Endothelial cell of umbilical vein (primary cell): ENCODE results near the gene NAPB. TPM values are rescaled to one million over a fixed set of nuclear protein-coding genes. Genes with fewer than 3 reads are reported as not detected.
A peak's percentile ranks its signal among the peaks of the same experiment; 100 is the strongest.

Experiments used
- BruUV-seq: library from RNA; stranded (reverse); fragments of 400-500 nt; replicated peaks from 2 replicates; lab custom pipeline; 2021; lab: Mats Ljungman, UMichigan
- CTCF ChIA-PET: fragments of 300-600, 350-600 bp; sonication (Branson Sonifier 250); formaldehyde crosslinking; loops from one replicate; lab custom pipeline; 2021; ENCODE audit warnings: antibody characterized with exemption, inconsistent platforms; lab: Charles Lee
- POLR2A ChIA-PET: fragments of 300-600, 350-600 bp; sonication (Branson Sonifier 250); formaldehyde crosslinking; loops from one replicate; lab custom pipeline; 2021; ENCODE audit warnings: antibody characterized with exemption, inconsistent platforms; lab: Charles Lee
- DNase-seq: peaks from one replicate; pipeline ENCODE4 v3.0.0-alpha.2; 2011; ENCODE audit warnings: low read depth, low spot score
- FAIRE-seq: peaks from 2 replicates; lab custom pipeline; 2011; peaks lifted over from hg19 to GRCh38; lab: Jason Lieb, UNC
- H2AFZ ChIP-seq: 2 replicates; pipeline ENCODE4 v1.6.0; 2012; ENCODE audit warnings: low read depth, low read length, control low read depth, inconsistent platforms
- H3K27ac ChIP-seq: 2 replicates; pipeline ENCODE4 v1.5.1; 2011; ENCODE audit warnings: low read depth, mild to moderate bottlenecking, control low read depth, low read length, moderate library complexity; ENCODE audit not compliant: insufficient read depth
- H3K27me3 ChIP-seq, 2 experiments: 2 replicates each; pipeline versions ENCODE4 v1.6.0 to v1.6.1; 2011; ENCODE audit warnings: low read length in 2 of 2, mixed read lengths in 1 of 2; ENCODE audit not compliant: control insufficient read depth in 2 of 2, insufficient read depth in 2 of 2
- H3K36me3 ChIP-seq, 2 experiments: 2 replicates in 1 of 2; 3 replicates in 1 of 2; pipeline ENCODE4 v1.5.1; 2011; ENCODE audit warnings: low read length in 2 of 2, mild to moderate bottlenecking in 1 of 2, moderate library complexity in 1 of 2; ENCODE audit not compliant: control insufficient read depth in 2 of 2, insufficient read depth in 2 of 2; ENCODE audit errors: extremely low read depth in 1 of 2
- H3K4me1 ChIP-seq: 3 replicates; pipeline ENCODE4 v1.5.1; 2011; ENCODE audit warnings: mild to moderate bottlenecking, low read length; ENCODE audit not compliant: control insufficient read depth, insufficient read depth; ENCODE audit errors: extremely low read depth
- H3K4me2 ChIP-seq: 2 replicates; pipeline ENCODE4 v1.6.1; 2011; ENCODE audit warnings: low read length, control low read depth, mixed read lengths; ENCODE audit not compliant: insufficient read depth
- H3K4me3 ChIP-seq, 3 experiments: fragments of 200-600 bp in 1 of 3; sonication (generic), shearing (Covaris generic) in 1 of 3; replicated peaks in 1 of 3; 2 replicates each; pipeline ENCODE4 v1.5.1; 2011 to 2016; ENCODE audit warnings: control low read depth in 3 of 3, low read length in 3 of 3, mild to moderate bottlenecking in 2 of 3, inconsistent platforms in 1 of 3, low read depth in 1 of 3, moderate library complexity in 1 of 3; ENCODE audit not compliant: insufficient read depth in 1 of 3
- H3K79me2 ChIP-seq: 2 replicates; pipeline ENCODE4 v1.6.0; 2012; ENCODE audit warnings: low read length, inconsistent platforms; ENCODE audit not compliant: control insufficient read depth, insufficient read depth
- H3K9ac ChIP-seq: replicated peaks from 2 replicates; pipeline ENCODE3; 2011; ENCODE audit warnings: low read length, control low read depth; ENCODE audit not compliant: insufficient read depth; ENCODE audit errors: extremely low read depth
- H3K9me1 ChIP-seq: replicated peaks from 3 replicates; pipeline ENCODE4 v1.6.0; 2011; ENCODE audit warnings: mild to moderate bottlenecking, low read length; ENCODE audit not compliant: control insufficient read depth, insufficient read depth; ENCODE audit errors: extremely low read depth
- H3K9me3 ChIP-seq: replicated peaks from 2 replicates; pipeline ENCODE4 v1.5.1; 2012; ENCODE audit warnings: low read length, inconsistent platforms; ENCODE audit not compliant: control insufficient read depth, insufficient read depth
- H4K20me1 ChIP-seq: replicated peaks from 2 replicates; pipeline ENCODE3; 2011; ENCODE audit warnings: mild to moderate bottlenecking, low read length; ENCODE audit not compliant: control insufficient read depth, insufficient read depth; ENCODE audit errors: extremely low read depth
- EZH2 ChIP-seq: IDR thresholded peaks from 2 replicates; pipeline ENCODE4 v1.6.1; 2012; ENCODE audit warnings: borderline replicate concordance, low read depth, mild to moderate bottlenecking, moderate library complexity, low read length, inconsistent platforms; ENCODE audit not compliant: severe bottlenecking
- FOS ChIP-seq: IDR thresholded peaks from 2 replicates; pipeline ENCODE4 v1.6.1; 2011; ENCODE audit warnings: mild to moderate bottlenecking, low read length, moderate library complexity, borderline replicate concordance; ENCODE audit not compliant: insufficient read depth
- GATA2 ChIP-seq: IDR thresholded peaks from 2 replicates; pipeline ENCODE4 v1.7.0; 2011; ENCODE audit warnings: low read depth, mild to moderate bottlenecking, moderate library complexity, mixed read lengths, low read length; ENCODE audit not compliant: insufficient read length, insufficient read depth
- JUN ChIP-seq: IDR thresholded peaks from 2 replicates; pipeline ENCODE4 v1.6.1; 2011; ENCODE audit warnings: borderline replicate concordance, low read depth; ENCODE audit not compliant: insufficient read length, insufficient read depth
- MYC ChIP-seq: IDR thresholded peaks from one replicate; pipeline ENCODE4 v1.6.1; 2011; ENCODE audit warnings: mild to moderate bottlenecking, low read depth, low read length
- POLR2A ChIP-seq: IDR thresholded peaks from 2 replicates; pipeline ENCODE4 v1.6.1; 2012; ENCODE audit warnings: low read depth, mild to moderate bottlenecking, control low read depth, low read length
- POLR2AphosphoS5 ChIP-seq: IDR thresholded peaks from 2 replicates; pipeline ENCODE4 v1.6.1; 2012; ENCODE audit warnings: low read depth, mild to moderate bottlenecking, control low read depth, low read length, moderate library complexity; ENCODE audit not compliant: insufficient read depth
- dilution Hi-C: fragments of 300-500 bp; cut with MboI; formaldehyde crosslinking; loops from one replicate; pipeline ENCODE4 v1.15.0; 2019; ENCODE audit warnings: low sequenced_read_pairs; ENCODE audit not compliant: extremely low pct_ligation_motif_present
- intact Hi-C: fragments of 100-400 bp; cut with micrococcal nuclease; formaldehyde crosslinking; loops from one replicate; pipeline ENCODE4 v1.10.0; 2022
- polyA plus RNA-seq, 4 experiments: library from polyadenylated mRNA; depleted of rRNA in 3 of 4; stranded (reverse) in 3 of 4; unstranded in 1 of 4; fragments of >200 nt; gene quantifications; 2 replicates each; pipeline versions ENCODE4 v1.2.1 to v1.2.3, GENCODE V29; 2011 to 2012; ENCODE audit warnings: missing spikeins in 1 of 4
- total RNA-seq: library from RNA; stranded (reverse); gene quantifications from 2 replicates; pipeline ENCODE4 v1.2.3, GENCODE V29; 2021
- TF ChIP-seq, protein P1 (sequence below), 2 donors: IDR thresholded peaks; 1 replicate in 1 of 2; 2 replicates in 1 of 2; pipeline ENCODE4 v1.5.1; 2011; ENCODE audit warnings: low read length in 2 of 2, mild to moderate bottlenecking in 2 of 2, moderate library complexity in 2 of 2, control low read depth in 1 of 2, inconsistent platforms in 1 of 2, low read depth in 1 of 2; ENCODE audit not compliant: insufficient read depth in 1 of 2; ENCODE audit errors: extremely low read depth in 1 of 2
- TF ChIP-seq, protein P2 (sequence below): IDR thresholded peaks from 2 replicates; pipeline ENCODE4 v1.6.1; 2011; ENCODE audit not compliant: insufficient read depth, insufficient read length

Gene NAPB
- total and polyA plus RNA-seq, 2 donors (not counting 3 experiments of a cell fraction or from before 2014, with no cell fraction given): 4.7 to 10.1 TPM

DNA sequence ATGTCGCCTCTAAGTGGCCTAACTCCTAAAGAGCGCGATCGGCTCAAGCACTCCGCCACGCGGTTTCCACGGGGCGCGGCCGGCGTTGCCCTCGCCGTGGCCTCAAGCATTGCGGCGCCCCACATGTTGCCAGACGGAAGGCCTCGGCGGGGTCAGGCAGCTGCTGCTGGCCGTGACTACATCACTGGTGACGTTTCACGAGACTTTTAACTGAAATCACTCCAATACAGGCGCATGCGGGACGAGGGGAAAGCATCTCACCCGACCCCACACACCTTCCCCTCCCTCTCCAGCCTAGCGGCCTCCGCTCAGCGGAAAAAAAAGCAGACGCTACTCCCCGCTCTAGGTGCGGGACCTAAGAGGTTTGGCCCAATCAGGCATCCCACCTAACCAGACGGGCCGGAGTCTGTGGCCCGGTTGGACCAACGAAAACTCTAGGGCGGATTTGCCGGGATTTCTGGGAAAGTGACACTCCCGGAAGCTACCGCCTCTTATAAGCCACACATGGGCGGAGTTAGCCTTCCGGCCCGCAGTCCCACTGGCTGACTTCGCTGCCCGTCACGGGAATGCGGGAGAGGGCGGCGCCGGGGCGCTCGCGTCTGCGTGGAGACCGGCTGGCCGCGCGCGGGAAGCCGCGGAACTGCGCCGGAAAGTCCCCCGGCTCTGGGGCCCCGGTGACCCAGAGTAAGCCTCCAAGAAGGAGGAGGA lies 70.9 kb downstream of the NAPB start, which contains the start of gene NXT1:
TSS of gene NXT1 (plus strand) at position 596 of the 708 bp plus-strand sequence. CDS start 3,251 bp downstream, outside the sequence.
- Histone ChIP-seq H3K9me3 (no peaks in the 10 kb centered on the region), H3K9me1 (no peaks in the 10 kb centered on the region), H3K27me3 (no peaks in the 10 kb centered on the region), H2AFZ (peak within 1 kb of the TSS; percentile 60), H3K4me1 (peaks cover 19% of the 10 kb centered on the region), H4K20me1 (no peaks in the 10 kb centered on the region), H3K4me2 (peak within 1 kb of the TSS; percentile 95), H3K79me2 (peaks cover 39% of the 10 kb centered on the region), H3K4me3 (peak within 1 kb of the TSS; percentile 20 to 79 (median 77)), H3K9ac (peak within 1 kb of the TSS; percentile 88), H3K36me3 (peaks cover 7 to 10% of the 10 kb centered on the region in 2 experiments), H3K27ac (peak within 1 kb of the TSS; percentile 94)
- ChIA-PET CTCF (interaction anchor here (0.7 to 2.9 kb wide), 38 partner anchors 9 to 658 kb away, joined by 3 to 60 read pairs (median 5); partner anchors contain the start of genes CD93, NAPB and THBD), POLR2A (interaction anchor here (0.6 to 1.8 kb wide), 10 partner anchors 8 to 658 kb away, joined by 3 to 10 read pairs (median 4); partner anchors contain the start of gene GZF1)
- peak; percentile 98 for FAIRE-seq
- dilution Hi-C loops: no loop called here
- intact Hi-C loops: loop anchor here (1.0 to 5.0 kb wide), 9 partner anchors 8 to 553 kb away; partner anchors contain the start of gene NAPB
- BruUV-seq: TSS peak; percentile 70
- peak; percentile 98 for DNase-seq
- TF ChIP-seq MYC (peak; percentile 66), JUN (no peak), GATA2 (no peak), EZH2 (no peak), POLR2A (peak; percentile 19), POLR2AphosphoS5 (peak; percentile 73), FOS (no peak)
- TF ChIP-seq, protein P1, sequence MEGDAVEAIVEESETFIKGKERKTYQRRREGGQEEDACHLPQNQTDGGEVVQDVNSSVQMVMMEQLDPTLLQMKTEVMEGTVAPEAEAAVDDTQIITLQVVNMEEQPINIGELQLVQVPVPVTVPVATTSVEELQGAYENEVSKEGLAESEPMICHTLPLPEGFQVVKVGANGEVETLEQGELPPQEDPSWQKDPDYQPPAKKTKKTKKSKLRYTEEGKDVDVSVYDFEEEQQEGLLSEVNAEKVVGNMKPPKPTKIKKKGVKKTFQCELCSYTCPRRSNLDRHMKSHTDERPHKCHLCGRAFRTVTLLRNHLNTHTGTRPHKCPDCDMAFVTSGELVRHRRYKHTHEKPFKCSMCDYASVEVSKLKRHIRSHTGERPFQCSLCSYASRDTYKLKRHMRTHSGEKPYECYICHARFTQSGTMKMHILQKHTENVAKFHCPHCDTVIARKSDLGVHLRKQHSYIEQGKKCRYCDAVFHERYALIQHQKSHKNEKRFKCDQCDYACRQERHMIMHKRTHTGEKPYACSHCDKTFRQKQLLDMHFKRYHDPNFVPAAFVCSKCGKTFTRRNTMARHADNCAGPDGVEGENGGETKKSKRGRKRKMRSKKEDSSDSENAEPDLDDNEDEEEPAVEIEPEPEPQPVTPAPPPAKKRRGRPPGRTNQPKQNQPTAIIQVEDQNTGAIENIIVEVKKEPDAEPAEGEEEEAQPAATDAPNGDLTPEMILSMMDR (IDR thresholded peaks at IDR 0.05; ENCODE audit: extremely low read depth in 1 of 2, insufficient read depth in 1 of 2, low read depth in 1 of 2, low read length in 2 of 2): no peak
- TF ChIP-seq, protein P2, sequence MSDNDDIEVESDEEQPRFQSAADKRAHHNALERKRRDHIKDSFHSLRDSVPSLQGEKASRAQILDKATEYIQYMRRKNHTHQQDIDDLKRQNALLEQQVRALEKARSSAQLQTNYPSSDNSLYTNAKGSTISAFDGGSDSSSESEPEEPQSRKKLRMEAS: peak; percentile 17
